Measurements from ENCODE around the gene ZNF844.

- TF ChIP-seq CTCF (IDR thresholded peaks at IDR 0.05; ENCODE audit: low read depth, low read length, poor library complexity, severe bottlenecking) (no peak), EZH2phosphoT487 (IDR thresholded peaks at IDR 0.05; ENCODE audit: borderline replicate concordance, low read length) (no peak)
These were observed 21.6 kb upstream of the ZNF844 start for GRCh38 chr19:12042893-12043292.
